SKM-1 treated with dmso at 0.1 percent for 144 hours (cell line): ENCODE measurements around the gene NME7.

Experiments
- DNase-seq: peaks from one replicate; lab custom pipeline; 2025; ENCODE audit not compliant: unreplicated experiment; lab: John Stamatoyannopoulos, UW

The NME7 gene

GRCh38 chr1:169090308-169090899, 277.2 kb downstream of the NME7 start:
- no peak for DNase-seq

- no peak for DNase-seq
Observed at GRCh38 chr1:169089776-169090175, 277.8 kb downstream of the NME7 start.

DNA sequence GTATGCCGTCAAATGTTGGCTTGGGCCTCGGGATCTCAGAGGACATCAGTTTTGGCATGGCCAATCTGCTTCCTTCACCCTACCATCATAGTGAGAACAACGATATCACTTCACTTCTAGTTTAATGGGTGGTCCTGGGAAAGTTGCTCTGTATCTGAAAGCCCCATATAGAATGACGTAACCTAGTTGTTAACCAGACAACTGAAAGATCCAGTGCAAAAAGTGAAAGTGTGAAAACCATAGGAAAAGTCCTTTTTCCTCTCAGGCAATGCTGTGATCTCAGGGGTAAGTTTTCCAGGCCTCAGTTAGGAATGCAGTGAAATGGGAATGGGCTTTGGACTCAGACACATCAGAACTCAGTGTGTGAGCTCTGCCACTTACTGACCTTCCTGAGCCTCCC, 279.7 kb downstream of the NME7 start:
- DNase-seq = no peak

DNA sequence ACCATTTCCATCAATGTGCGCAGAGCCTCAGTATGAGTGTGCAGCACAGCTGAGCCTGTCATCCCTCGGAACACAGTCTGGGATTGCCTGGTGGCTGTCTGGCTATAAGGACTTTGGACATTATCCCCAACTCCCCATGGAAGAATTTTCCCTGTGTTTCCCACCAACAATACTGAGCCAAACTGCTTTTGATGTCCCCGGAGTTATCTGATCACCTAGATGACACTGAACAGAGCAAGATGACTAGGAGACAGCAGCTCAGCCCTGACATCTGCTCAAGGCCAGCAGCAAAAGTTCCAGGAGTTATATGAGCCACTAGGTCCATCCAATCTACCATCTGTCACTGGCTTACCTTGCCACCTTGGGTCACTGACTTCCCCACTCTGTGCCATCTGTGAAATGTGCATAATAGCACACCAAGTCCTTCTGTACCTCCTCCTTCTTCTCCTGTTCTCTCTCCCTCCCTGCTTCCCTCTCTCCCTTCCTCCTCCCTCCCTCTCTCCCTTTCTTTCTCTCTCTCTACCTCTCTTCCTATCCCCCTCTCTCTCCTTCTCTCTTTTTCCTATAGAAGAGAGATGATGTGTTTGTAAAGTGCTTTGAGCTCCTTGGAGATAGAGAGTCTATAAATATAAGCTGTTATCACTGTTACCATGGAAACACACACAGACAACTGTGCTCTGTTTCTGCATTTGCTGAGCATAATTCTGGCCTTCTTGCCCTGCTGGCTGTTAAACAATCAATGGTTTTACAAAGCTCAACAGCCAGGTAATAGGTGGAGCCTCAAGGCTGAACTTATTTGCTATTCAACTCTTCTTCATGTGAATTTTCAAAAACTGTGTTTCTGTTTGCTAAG, 280.8 kb downstream of the NME7 start:
- DNase-seq = no peak

DNA sequence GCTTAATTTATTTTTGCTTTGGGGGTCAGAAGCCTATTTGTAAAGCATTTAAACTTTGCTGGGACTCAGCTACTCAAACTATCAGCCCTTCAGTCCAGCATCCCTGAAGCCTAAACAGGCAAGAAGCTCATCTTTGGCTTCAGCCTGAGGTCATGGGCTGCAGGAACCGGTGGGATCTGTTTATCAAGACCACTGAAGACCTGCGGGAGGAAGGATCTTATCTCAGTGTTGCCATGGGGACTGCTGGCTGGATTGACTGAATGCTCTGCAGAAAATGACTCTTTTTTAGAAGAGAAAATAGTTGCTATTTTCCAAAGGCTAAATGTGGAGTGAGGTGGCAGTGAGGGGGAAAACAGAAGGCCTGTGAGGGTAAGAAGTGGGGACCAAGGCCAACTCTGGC, 281.7 kb downstream of the NME7 start:
- no peak for DNase-seq
